GM18499 (cell line): ENCODE results near the gene BABAM2.
"Not testable (repeated sequence)": the region's sequence is repeated elsewhere in the genome, so short reads cannot be mapped to it uniquely, and the experiment has no call there.

Experiments
- ATAC-seq: cut with Tn5 transposase; IDR thresholded peaks from one replicate; pipeline ENCODE4 v1.9.1; 2021; ENCODE audit warnings: moderate number of reproducible peaks; ENCODE audit not compliant: insufficient read depth, unreplicated experiment

BABAM2 gene

GRCh38 chr2:28009732-28010131 is 119.2 kb downstream of the BABAM2 start:
- ATAC-seq: no peak

GRCh38 chr2:28011322-28011737 is 120.8 kb downstream of the BABAM2 start:
- no peak for ATAC-seq

- ATAC-seq: not testable (repeated sequence)
Observed at GRCh38 chr2:28018474-28018873, 127.9 kb downstream of the BABAM2 start.

- ATAC-seq: not testable (repeated sequence)
Observed at GRCh38 chr2:28019521-28019920, 129.0 kb downstream of the BABAM2 start.

- no peak for ATAC-seq
Observed at GRCh38 chr2:28021898-28022297, 131.4 kb downstream of the BABAM2 start.

- no peak for ATAC-seq
Observed at GRCh38 chr2:28025123-28025522, 134.6 kb downstream of the BABAM2 start.

GRCh38 chr2:28026230-28026629 is 135.7 kb downstream of the BABAM2 start:
- not testable (repeated sequence) for ATAC-seq

GRCh38 chr2:28028025-28028424 is 137.5 kb downstream of the BABAM2 start:
- ATAC-seq: no peak

- ATAC-seq: no peak
Observed at GRCh38 chr2:28030600-28030999, 140.1 kb downstream of the BABAM2 start.

GRCh38 chr2:28032816-28033215 is 142.3 kb downstream of the BABAM2 start:
- ATAC-seq: no peak

- no peak for ATAC-seq
Observed at GRCh38 chr2:28034696-28035095, 144.2 kb downstream of the BABAM2 start.

- ATAC-seq: no peak
Observed at GRCh38 chr2:28035163-28035690, 144.7 kb downstream of the BABAM2 start.

GRCh38 chr2:28035816-28036215 is 145.3 kb downstream of the BABAM2 start:
- ATAC-seq: no peak

GRCh38 chr2:28036307-28036706 is 145.8 kb downstream of the BABAM2 start:
- ATAC-seq: no peak

- no peak for ATAC-seq
Observed at GRCh38 chr2:28038722-28039121, 148.2 kb downstream of the BABAM2 start.

- ATAC-seq: no peak
Observed at GRCh38 chr2:28045676-28046351, 155.3 kb downstream of the BABAM2 start.

GRCh38 chr2:28046921-28047320 is 156.4 kb downstream of the BABAM2 start:
- ATAC-seq: no peak

GRCh38 chr2:28047681-28048080 is 157.2 kb downstream of the BABAM2 start:
- no peak for ATAC-seq

GRCh38 chr2:28048341-28048740 is 157.8 kb downstream of the BABAM2 start:
- no peak for ATAC-seq

- no peak for ATAC-seq
Observed at GRCh38 chr2:28049416-28049815, 158.9 kb downstream of the BABAM2 start.

- ATAC-seq: no peak
Observed at GRCh38 chr2:28049899-28050298, 159.4 kb downstream of the BABAM2 start.

GRCh38 chr2:28052691-28053090 is 162.2 kb downstream of the BABAM2 start:
- no peak for ATAC-seq
